HG02981 (cell line): ENCODE results near the gene SV2B.

Source experiments
- ATAC-seq: cut with Tn5 transposase; IDR thresholded peaks from one replicate; pipeline ENCODE4 v1.9.1; 2021; ENCODE audit warnings: mild to moderate bottlenecking, moderate library complexity; ENCODE audit not compliant: unreplicated experiment

SV2B gene

GRCh38 chr15:91263632-91264531, 163.8 kb downstream of the SV2B start:
- ATAC-seq: no peak

GRCh38 chr15:91264651-91265351, 164.7 kb downstream of the SV2B start:
- ATAC-seq: no peak

DNA sequence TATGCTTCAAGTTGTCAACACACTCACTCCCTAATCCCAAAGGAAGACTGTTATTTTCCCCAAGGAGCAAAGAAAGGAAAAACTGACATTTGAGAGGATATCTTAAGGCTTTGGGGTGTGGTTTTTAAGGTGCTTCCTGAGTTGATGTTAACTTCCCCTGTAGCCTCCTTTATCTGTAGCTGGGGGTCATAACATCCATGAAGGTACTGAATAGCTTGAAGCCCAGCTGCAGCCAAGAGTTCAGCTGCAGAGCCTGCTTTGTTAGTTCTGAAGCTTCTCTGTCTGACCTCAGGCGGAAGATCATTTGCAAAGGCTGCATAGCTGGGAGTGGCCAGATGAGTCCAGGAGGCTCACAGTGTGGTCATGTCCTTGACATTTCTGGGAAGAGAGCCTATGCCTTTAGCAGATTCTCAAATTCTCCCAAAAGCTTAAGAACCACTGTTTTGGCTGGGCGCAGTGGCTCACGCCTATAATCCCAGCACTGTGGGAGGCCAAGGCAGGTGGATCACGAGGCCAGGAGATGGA, 165.4 kb downstream of the SV2B start:
- no peak for ATAC-seq

GRCh38 chr15:91268510-91268909, 168.5 kb downstream of the SV2B start:
- ATAC-seq: no peak

- no peak for ATAC-seq
Observed at GRCh38 chr15:91270747-91271146, 170.7 kb downstream of the SV2B start.

- ATAC-seq: no peak
Observed at GRCh38 chr15:91271565-91272153, 171.6 kb downstream of the SV2B start.

DNA sequence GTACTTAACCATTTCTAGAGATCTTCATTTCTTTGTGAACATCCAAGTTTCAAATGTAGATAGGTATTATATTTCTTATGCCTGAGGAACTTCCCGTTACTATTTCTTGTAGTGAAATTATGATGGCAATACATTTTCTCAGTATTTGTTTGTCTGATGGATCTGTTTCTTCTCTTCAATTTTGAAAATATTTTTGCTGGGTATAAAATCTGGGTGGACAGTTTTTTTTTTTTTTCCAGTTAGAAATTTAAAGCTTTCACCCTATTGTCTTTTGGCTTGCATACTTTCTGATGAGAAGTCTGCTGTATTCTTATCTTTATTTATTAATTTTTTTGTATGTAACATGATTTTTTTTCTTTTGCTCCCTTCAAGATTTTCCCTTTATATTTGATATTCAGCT, 175.8 kb downstream of the SV2B start:
- ATAC-seq: no peak

DNA sequence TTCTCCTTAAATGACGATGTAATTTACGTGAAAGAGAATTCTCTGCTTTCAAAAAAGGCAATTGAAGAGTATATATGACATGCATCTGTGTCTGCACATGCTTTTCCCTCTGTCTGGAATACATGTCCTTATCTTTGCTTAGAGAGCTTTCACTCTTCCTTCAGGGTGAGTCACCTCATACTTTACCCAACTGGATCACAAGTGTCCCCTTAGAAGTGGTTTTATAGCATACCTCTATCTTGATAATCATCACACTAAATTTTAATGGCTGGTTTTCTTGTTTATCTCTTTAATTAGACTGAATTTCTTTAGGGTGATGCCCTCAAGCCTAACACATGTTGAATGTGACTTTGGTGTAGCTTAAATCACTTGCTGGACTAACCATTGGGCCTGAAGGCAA, 178.9 kb downstream of the SV2B start:
- ATAC-seq: no peak

GRCh38 chr15:91279486-91279885, 179.4 kb downstream of the SV2B start:
- no peak for ATAC-seq

DNA sequence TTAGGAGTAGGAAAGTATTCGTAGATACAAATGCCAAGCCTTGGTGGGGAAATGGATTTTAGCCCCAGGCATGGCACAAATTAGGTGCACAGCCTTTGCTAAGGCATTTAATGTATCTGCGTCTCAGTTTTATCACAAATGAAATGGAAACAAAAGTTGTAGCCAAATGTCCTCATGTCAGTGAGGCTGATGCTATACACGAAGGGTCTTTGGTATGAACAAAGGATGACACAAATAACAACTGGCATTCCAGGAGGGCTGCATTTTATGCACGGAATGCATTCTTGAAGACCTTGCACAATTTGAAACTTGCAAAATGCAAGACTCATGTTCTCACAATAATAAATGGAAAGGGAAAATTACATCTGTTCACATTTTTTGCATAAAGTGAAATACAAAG, 181.9 kb downstream of the SV2B start:
- no peak for ATAC-seq

GRCh38 chr15:91282486-91282885, 182.4 kb downstream of the SV2B start:
- no peak for ATAC-seq

DNA sequence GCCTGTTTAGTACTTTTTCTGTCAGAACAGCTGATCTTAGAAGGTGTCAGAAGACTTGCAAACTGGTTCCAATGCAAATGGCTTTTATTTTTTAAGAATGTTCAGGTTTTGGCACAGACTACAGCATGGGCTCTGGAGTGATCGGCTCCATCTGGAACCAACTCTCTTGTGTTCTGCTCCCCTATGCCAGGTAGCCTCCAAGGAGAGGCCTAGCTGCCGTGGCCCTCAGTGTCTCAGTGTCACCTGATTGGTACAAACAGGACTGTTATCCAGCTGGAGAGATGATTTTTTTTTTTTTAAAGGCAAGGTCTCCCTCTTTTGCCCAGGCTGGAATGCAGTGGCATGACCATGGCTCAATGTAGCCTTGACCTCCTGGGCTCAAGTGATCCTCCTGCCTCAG, 183.1 kb downstream of the SV2B start:
- ATAC-seq: no peak

- no peak for ATAC-seq
Observed at GRCh38 chr15:91284758-91285466, 184.9 kb downstream of the SV2B start.

GRCh38 chr15:91289324-91289723, 189.3 kb downstream of the SV2B start:
- ATAC-seq: no peak

- no peak for ATAC-seq
Observed at GRCh38 chr15:91290553-91290952, 190.5 kb downstream of the SV2B start.

- ATAC-seq: no peak
Observed at GRCh38 chr15:91291673-91292072, 191.6 kb downstream of the SV2B start.

- ATAC-seq: no peak
Observed at GRCh38 chr15:91294344-91294743, 194.3 kb downstream of the SV2B start.

GRCh38 chr15:91294795-91295194, 194.7 kb downstream of the SV2B start:
- ATAC-seq: no peak

DNA sequence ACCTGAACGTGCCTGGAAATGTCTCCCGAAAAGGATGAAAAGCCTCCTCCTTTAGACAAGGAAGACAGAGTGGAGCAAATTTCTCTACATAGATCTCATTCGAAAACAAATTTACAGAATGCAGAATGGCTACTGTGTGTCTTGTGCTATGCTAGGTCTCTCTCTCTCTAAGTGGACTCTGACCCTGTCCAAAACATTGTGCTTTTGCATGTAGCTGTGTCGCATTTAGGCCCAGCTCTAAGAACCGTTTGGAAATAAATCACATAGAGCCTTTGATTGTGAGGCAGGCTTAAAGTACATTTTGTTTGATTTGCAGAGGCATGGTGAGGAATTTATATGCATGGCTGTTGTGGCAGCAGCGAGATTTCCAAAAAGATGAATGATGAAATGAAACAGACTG, 198.0 kb downstream of the SV2B start:
- ATAC-seq: no peak

- no peak for ATAC-seq
Observed at GRCh38 chr15:91302588-91303439, 202.8 kb downstream of the SV2B start.
